HTR-8/SVneo (cell line): ENCODE measurements around the gene MRPS11.
"Not testable (repeated sequence)": the region's sequence is repeated elsewhere in the genome, so short reads cannot be mapped to it uniquely, and the experiment has no call there.

ENCODE experiments used
- DNase-seq: peaks from one replicate; pipeline ENCODE4 v3.0.0; 2011; ENCODE audit warnings: low spot score, mixed read lengths; ENCODE audit not compliant: insufficient read length
- FAIRE-seq: peaks from 2 replicates; lab custom pipeline; 2011; peaks lifted over from hg19 to GRCh38; lab: Jason Lieb, UNC

MRPS11 gene

DNA sequence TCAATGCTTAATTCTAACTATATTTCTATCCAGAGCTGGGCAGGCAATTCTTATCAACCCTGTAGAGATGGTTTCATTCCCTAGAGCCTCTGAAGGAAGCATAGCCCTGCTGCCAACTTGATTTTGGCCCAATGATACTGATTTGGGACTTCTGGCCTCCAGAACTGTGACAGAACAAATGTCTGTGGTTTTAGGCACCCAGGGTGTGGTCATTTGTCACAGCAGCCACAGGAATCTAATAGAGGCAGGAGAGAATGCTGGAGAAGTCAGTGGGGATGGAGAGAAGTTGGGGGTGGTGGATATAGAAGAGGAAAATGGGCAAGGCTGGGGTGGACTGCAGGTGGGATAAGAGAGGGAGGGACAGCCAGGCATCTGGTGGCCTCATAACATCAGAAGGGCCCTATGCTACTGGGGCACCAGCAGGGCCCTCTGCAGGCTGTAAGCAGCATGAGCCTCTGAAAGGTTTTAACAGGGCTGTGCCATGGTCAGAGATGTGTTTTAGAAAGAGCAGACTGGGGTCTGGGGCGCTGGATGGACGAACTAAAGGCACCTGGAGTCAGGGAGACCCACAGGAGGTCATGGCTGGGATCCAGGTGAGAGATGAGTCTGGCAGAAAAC, 19.8 kb downstream of the MRPS11 start:
- FAIRE-seq (no peak), DNase-seq (no peak)

DNA sequence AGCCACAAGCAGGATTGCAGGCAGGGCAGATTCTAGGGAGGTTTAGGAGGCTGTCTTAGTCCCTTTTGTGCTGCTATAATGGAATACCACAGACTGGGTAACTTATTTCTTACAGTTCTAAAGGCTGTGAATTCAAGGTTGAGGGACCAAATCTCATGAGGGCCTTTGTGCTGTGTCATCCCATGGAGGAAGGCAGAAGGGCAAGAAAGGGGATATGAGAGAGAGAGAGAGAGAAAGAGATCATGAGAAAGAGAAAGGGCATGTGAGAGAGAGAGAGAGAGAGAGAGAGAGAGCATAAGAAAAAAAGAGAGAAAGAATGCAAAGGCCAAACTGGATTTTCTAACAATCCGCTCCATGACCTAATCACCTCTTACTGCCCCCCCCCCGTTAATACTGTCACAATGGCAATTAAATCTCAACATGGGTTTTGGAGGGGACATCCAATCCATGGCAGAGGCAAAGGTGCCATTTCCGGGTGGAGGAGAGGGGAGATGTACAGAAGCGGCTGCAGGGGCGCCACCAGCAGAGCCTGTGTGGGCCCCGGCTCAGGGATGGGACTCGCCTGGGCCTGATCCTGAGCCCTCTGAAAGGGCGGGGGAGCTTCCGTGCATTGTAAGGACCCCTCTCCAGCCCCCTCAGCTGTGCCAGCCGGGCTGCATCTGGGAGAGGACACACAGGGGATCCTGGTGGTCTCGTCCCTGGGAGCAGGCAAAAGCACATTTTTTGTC, 20.5 kb downstream of the MRPS11 start:
- DNase-seq (no peak), FAIRE-seq (no peak)

- FAIRE-seq (no peak), DNase-seq (no peak)
Observed at GRCh38 chr15:88489321-88489720, 21.8 kb downstream of the MRPS11 start.

- DNase-seq (no peak), FAIRE-seq (no peak)
Observed at GRCh38 chr15:88490036-88490435, 22.5 kb downstream of the MRPS11 start.

- DNase-seq: no peak
- FAIRE-seq: no peak
Observed at GRCh38 chr15:88491158-88491557, 23.6 kb downstream of the MRPS11 start.

- FAIRE-seq (no peak), DNase-seq (no peak)
Observed at GRCh38 chr15:88493844-88494243, 26.3 kb downstream of the MRPS11 start.

GRCh38 chr15:88497109-88497765, 29.7 kb downstream of the MRPS11 start:
- FAIRE-seq: no peak
- DNase-seq: no peak

GRCh38 chr15:88498996-88499395, 31.5 kb downstream of the MRPS11 start:
- no peak for DNase-seq
- no peak for FAIRE-seq

DNA sequence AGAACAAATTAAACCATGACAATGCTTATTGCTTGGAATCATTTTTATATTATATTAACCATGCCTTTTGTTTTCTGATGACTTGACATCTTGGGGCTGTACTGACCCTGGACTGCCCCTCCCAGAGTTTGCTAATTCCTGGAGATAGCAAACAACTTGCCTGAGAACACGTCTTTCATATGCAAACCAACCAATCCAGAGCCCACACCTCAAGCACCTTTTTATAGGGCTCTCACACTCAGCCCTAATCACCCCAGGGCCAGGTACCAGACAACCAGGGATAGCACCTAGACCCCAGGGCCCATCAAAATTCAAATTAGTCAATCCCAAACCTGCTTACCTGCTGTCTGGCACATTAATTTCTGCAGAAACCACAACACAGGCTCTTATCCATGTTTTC, 36.9 kb downstream of the MRPS11 start:
- no peak for FAIRE-seq

GRCh38 chr15:88505721-88506120, 38.2 kb downstream of the MRPS11 start:
- no peak for FAIRE-seq
- no peak for DNase-seq

More for the DNA sequence above, 36.9 kb downstream of the MRPS11 start:
- no peak for DNase-seq

DNA sequence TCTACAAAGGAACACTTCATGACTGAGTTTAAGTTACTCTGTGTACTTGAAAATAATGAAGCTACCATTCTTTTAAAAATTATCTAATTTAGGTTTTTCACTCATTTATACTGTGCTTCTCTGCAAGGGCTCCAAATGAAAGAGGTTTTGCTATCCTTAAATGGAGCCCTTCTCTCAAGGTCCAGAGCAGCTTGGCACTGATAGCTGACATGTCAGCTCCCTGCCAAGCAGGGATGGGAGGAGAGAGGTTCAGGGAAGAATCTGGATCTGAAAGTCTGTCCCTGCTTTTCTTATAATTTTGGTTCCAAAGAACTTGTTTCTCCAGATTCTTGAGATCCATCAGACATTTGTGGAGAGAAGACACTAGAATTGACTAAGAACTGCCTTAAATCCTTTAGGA, 39.1 kb downstream of the MRPS11 start:
- DNase-seq: no peak
- no peak for FAIRE-seq

- FAIRE-seq (no peak), DNase-seq (no peak)
Observed at GRCh38 chr15:88509321-88509720, 41.8 kb downstream of the MRPS11 start.

GRCh38 chr15:88509964-88510363, 42.5 kb downstream of the MRPS11 start:
- FAIRE-seq (no peak), DNase-seq (no peak)

GRCh38 chr15:88511161-88511560, 43.7 kb downstream of the MRPS11 start:
- no peak for FAIRE-seq

DNA sequence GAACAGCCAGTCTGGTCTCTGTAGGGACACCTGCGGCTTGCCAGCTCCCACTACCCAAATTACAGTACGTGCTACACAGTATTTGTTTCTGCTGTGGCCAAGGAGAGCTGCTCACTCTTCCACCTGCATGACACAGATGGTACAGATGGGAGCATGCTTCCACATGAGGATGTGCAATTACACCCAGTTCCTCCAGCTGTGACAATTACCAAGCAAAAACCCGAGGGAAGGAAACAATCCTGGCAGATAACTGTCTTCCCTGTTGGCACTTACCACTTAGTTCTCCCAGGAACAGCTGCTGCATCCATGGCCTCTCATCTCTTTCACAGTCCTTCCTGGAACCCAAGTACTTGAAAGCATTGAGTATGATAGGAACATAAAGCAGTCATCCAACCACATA, 44.6 kb downstream of the MRPS11 start:
- no peak for FAIRE-seq
- no peak for DNase-seq

More at GRCh38 chr15:88511161-88511560, 43.7 kb downstream of the MRPS11 start:
- DNase-seq: no peak

GRCh38 chr15:88512601-88513000, 45.1 kb downstream of the MRPS11 start:
- no peak for FAIRE-seq

GRCh38 chr15:88513195-88513594, 45.7 kb downstream of the MRPS11 start:
- FAIRE-seq (no peak), DNase-seq (no peak)

More at GRCh38 chr15:88512601-88513000, 45.1 kb downstream of the MRPS11 start:
- no peak for DNase-seq

DNA sequence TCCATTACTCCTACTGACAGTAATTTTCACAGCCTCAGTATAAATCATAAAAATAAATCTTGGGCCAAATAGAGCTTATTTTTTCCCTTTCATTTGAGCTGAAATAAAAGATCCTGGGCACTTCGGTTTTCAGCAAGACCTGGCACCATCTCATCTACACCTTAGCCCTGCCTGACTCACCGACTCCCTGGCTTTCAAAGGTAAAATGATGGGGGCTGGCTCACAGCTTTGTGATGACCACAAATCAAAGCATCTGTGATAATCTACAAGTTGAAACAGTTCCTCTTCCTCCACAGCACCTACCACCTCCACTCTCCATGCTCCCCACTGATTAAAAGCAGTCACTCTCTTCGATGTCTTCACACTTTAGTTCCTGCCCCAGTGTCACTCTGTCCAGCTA, 51.4 kb downstream of the MRPS11 start:
- no peak for DNase-seq
- no peak for FAIRE-seq

- DNase-seq, FAIRE-seq: not testable (repeated sequence)
Observed at GRCh38 chr15:88524094-88524493, 56.6 kb downstream of the MRPS11 start.

DNA sequence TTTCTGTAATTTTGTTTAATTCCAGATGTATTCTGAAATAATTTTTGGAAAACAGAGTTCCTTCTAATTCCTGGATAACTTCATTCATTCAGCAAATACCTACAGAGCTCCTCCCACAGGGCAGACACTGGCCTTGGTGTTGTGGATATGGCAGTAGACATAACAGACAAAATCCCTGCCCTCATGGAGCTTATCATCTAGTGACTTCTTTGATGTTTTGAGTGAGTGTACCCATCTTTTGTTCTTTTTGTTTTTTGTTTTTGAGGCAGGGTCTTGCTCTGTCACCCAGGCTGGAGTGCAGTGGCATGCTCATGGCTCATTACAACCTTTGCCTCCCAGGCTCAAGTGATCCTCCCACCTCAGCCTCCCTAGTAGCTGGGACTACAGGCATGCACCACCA, 57.9 kb downstream of the MRPS11 start:
- FAIRE-seq: no peak
- no peak for DNase-seq

DNA sequence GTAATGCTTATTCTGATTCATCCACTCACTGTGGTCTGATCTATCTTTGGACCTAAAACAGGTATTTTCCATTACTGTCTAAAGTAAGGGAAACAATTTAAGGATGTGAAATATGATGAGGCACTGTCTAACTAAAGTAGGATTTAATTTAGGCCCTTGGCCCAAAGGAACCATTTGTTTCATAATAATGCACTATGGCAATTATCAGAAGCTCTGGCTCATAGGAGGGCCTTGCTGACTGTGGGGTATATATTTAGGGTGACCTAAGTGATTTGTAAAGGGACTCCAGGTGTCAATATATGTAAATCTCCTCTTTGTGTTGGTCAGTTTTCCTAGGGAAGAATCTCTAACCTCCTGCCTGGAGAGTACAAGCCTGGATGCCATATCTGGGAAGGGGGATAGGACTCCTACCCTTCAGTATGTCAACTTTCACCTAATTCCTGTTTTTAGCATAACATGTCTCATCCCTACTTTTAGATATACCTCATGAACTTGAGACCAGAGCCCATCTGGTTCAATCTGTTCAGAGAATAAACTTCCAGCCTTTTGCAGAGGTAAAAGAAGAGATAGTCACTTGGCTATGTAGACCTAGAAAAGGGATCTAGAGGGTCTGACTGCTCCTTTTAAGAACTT, 58.9 kb downstream of the MRPS11 start:
- DNase-seq (no peak), FAIRE-seq (no peak)
